ENCODE results near the gene MAGEE1. TPM values are rescaled to one million over a fixed set of nuclear protein-coding genes. Genes with fewer than 3 reads are reported as not detected.

The MAGEE1 gene
- total and polyA plus RNA-seq, 3 donors from 2014 or later = 0.79 to 1.9 (median 1.8) TPM

GRCh38 chrX:76428243-76429130 lies 977 bp downstream of the MAGEE1 start:
- TF ChIP-seq POLR2A (IDR thresholded peaks at IDR 0.05) = no peak
- intact Hi-C loops (cut with DNase I; ENCODE audit: low total_unique reads) = no loop called here
- Histone ChIP-seq H3K4me1 (no peaks in the 10 kb centered on the region), H3K36me3 (ENCODE audit: low read depth, missing control alignments) (no peaks in the 10 kb centered on the region), H3K4me3 (peak overlapping the region; percentile 56 to 66), H3K27me3 (no peaks in the 10 kb centered on the region), H3K27ac (no peak overlapping the region), H3K9me3 (no peaks in the 10 kb centered on the region)
- peak; percentile 9 for DNase-seq
- 10 to 44% methylated on average over 10 to 41 of the region's 60 CpGs for WGBS, 2 donors

- intact Hi-C loops (cut with DNase I; ENCODE audit: low total_unique reads) = no loop called here
- no peaks in the 10 kb centered on the region for H3K9me3 ChIP-seq
- H3K4me3 ChIP-seq = no peak overlapping the region
- no peaks in the 10 kb centered on the region for H3K27me3 ChIP-seq
- no peaks in the 10 kb centered on the region for H3K36me3 ChIP-seq (ENCODE audit: low read depth, missing control alignments)
- TF ChIP-seq CTCF (IDR thresholded peaks at IDR 0.05) = no peak
- no peak for TF ChIP-seq POLR2A (IDR thresholded peaks at IDR 0.05)
- no peak for DNase-seq
- H3K4me1 ChIP-seq = no peaks in the 10 kb centered on the region
- no peak overlapping the region for H3K27ac ChIP-seq
- WGBS, 2 donors = 43% methylated on average over 1 of the region's 1 CpG; no CpG with 5 or more reads in 1 of the 2 donors
These were observed 5.7 kb downstream of the MAGEE1 start for GRCh38 chrX:76433219-76433618.

GRCh38 chrX:76434103-76434741 lies 6.7 kb downstream of the MAGEE1 start:
- no peak overlapping the region for H3K27ac ChIP-seq
- no peaks in the 10 kb centered on the region for H3K36me3 ChIP-seq (ENCODE audit: low read depth, missing control alignments)
- no peaks in the 10 kb centered on the region for H3K4me1 ChIP-seq
- intact Hi-C loops (cut with DNase I; ENCODE audit: low total_unique reads) = no loop called here
- H3K27me3 ChIP-seq = no peaks in the 10 kb centered on the region
- DNase-seq = no peak
- no peaks in the 10 kb centered on the region for H3K9me3 ChIP-seq
- H3K4me3 ChIP-seq = no peak overlapping the region
- 87 to 90% methylated on average over 3 of the region's 3 CpGs for WGBS, 2 donors
- TF ChIP-seq POLR2A (IDR thresholded peaks at IDR 0.05) (no peak), CTCF (IDR thresholded peaks at IDR 0.05) (no peak)

- intact Hi-C loops (cut with DNase I; ENCODE audit: low total_unique reads) = no loop called here
- Histone ChIP-seq H3K9me3 (no peaks in the 10 kb centered on the region), H3K27ac (no peak overlapping the region), H3K36me3 (ENCODE audit: low read depth, missing control alignments) (no peaks in the 10 kb centered on the region), H3K27me3 (no peaks in the 10 kb centered on the region), H3K4me1 (no peaks in the 10 kb centered on the region), H3K4me3 (no peak overlapping the region)
- TF ChIP-seq CTCF (IDR thresholded peaks at IDR 0.05) = no peak
- no peak for TF ChIP-seq POLR2A (IDR thresholded peaks at IDR 0.05)
- no peak for DNase-seq
These were observed 11.7 kb downstream of the MAGEE1 start for GRCh38 chrX:76439188-76439587.

- Histone ChIP-seq H3K4me1 (no peaks in the 10 kb centered on the region), H3K4me3 (no peak overlapping the region), H3K36me3 (ENCODE audit: low read depth, missing control alignments) (no peaks in the 10 kb centered on the region), H3K27me3 (no peaks in the 10 kb centered on the region), H3K27ac (no peak overlapping the region), H3K9me3 (no peaks in the 10 kb centered on the region)
- 63% methylated on average over 2 of the region's 2 CpGs; no CpG with 5 or more reads in 1 of the 2 donors for WGBS, 2 donors
- TF ChIP-seq CTCF (IDR thresholded peaks at IDR 0.05) = no peak
- TF ChIP-seq POLR2A (IDR thresholded peaks at IDR 0.05) = no peak
- intact Hi-C loops (cut with DNase I; ENCODE audit: low total_unique reads) = no loop called here
- DNase-seq = no peak
These were observed 26.4 kb downstream of the MAGEE1 start for GRCh38 chrX:76453737-76454406.

Data from testis (tissue), 3 donors.